GM12874 (cell line): ENCODE results near the gene GALNT3.

Experiments
- CTCF ChIP-seq: IDR thresholded peaks from 2 replicates; pipeline ENCODE4 v1.5.1; 2011; ENCODE audit warnings: low read depth, mild to moderate bottlenecking, control low read depth, low read length, moderate library complexity; ENCODE audit not compliant: insufficient read depth

Gene GALNT3

DNA sequence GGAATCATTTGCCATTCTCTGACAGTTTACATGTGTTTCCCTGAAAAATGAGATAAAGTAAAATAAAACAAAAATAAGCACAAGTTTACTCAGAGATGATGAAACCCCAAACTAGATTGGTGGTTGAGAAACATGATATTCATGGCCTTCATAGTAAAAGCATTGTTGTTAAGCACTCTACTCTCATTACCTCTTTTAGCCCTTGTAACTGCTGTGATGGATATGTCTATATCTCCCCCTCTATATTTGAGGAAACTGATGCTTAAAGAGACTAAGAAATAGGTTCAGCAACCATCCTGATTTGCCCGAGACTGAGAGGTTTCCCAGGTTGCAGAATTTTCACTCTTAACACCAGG lies 33.9 kb upstream of the GALNT3 start:
- no peak for TF ChIP-seq CTCF

- TF ChIP-seq CTCF, result no peak
These were observed 33.2 kb upstream of the GALNT3 start for GRCh38 chr2:165827016-165827920.

DNA sequence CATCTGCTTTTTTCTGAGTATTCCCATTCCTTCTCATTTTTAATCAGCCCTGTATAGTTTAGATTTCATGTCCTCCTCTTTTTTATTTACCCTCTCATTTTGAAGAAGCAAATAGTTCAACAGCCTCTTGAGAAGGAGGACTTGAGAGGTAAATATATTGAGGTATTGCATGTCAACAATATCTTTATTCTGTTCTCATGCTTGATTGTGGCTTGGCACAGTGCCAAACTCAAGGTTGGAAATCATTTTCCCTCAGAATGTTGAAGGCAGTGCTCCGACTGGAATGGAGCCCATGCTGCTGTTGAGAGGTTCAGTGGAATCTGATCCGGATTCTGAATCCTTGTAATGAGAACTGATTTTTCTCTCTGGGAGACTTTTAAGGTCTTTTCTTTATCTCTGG lies 31.0 kb upstream of the GALNT3 start:
- TF ChIP-seq CTCF, result no peak

GRCh38 chr2:165820296-165820695 lies 26.2 kb upstream of the GALNT3 start:
- no peak for TF ChIP-seq CTCF

DNA sequence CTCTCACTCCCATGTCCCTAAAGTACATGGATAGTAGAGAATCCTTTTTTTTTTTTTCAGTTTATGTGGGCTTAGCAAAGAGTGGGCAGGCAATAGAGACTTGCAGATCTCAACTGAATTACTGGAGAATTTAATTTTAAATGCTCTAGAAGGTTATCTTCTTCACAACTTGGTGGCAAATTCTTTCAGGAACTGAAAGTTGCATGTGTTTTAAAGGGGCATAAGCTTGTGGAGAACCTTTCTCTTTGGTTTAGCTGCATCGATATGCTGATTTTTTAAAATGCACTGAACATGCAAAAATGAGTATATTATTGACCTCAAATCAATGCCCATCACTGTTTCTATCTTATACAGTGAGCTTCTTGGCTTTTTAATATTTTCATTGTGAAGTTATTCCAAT lies 24.9 kb upstream of the GALNT3 start:
- TF ChIP-seq CTCF, result no peak

GRCh38 chr2:165815299-165816141 lies 21.5 kb upstream of the GALNT3 start:
- no peak for TF ChIP-seq CTCF

- TF ChIP-seq CTCF, result no peak
These were observed 20.4 kb upstream of the GALNT3 start for GRCh38 chr2:165814473-165814872.
